ENCODE measurements around the gene MOCS3. TPM values are rescaled to one million over a fixed set of nuclear protein-coding genes. Genes with fewer than 3 reads are reported as not detected.

MOCS3 gene
- total RNA-seq, 1 donor from 2014 or later: 2.8 TPM

GRCh38 chr20:50913690-50914375 is 44.8 kb upstream of the MOCS3 start:
- DNase-seq: no peak
- Histone ChIP-seq H3K36me3 (no peaks in the 10 kb centered on the region), H3K27me3 (ENCODE audit: low read depth) (no peaks in the 10 kb centered on the region), H3K27ac (replicated peaks) (no peak overlapping the region), H3K9me3 (replicated peaks) (no peaks in the 10 kb centered on the region), H3K4me1 (peaks cover 83% of the 10 kb centered on the region), H3K4me3 (no peak overlapping the region)
- intact Hi-C loops (cut with micrococcal nuclease): loop anchor here (10.0 kb wide), 1 partner anchor 119 kb away; the partner anchor contains the start of gene BCAS4
- no peak for TF ChIP-seq CTCF (IDR thresholded peaks at IDR 0.05; ENCODE audit: borderline replicate concordance)

- H3K27ac ChIP-seq (replicated peaks): peak overlapping the region; percentile 31
- intact Hi-C loops (cut with micrococcal nuclease): loop anchor here (10.0 kb wide), 1 partner anchor 121 kb away; the partner anchor contains the start of gene BCAS4
- DNase-seq: no peak
- H3K4me1 ChIP-seq: peaks cover 90% of the 10 kb centered on the region
- no peaks in the 10 kb centered on the region for H3K9me3 ChIP-seq (replicated peaks)
- H3K36me3 ChIP-seq: no peaks in the 10 kb centered on the region
- H3K4me3 ChIP-seq: no peak overlapping the region
- TF ChIP-seq CTCF (IDR thresholded peaks at IDR 0.05; ENCODE audit: borderline replicate concordance): no peak
- H3K27me3 ChIP-seq (ENCODE audit: low read depth): no peaks in the 10 kb centered on the region
Observed at GRCh38 chr20:50915424-50915823, 43.2 kb upstream of the MOCS3 start.

GRCh38 chr20:50916257-50916656 is 42.4 kb upstream of the MOCS3 start:
- H3K9me3 ChIP-seq (replicated peaks): no peaks in the 10 kb centered on the region
- TF ChIP-seq CTCF (IDR thresholded peaks at IDR 0.05; ENCODE audit: borderline replicate concordance): no peak
- no peaks in the 10 kb centered on the region for H3K36me3 ChIP-seq
- intact Hi-C loops (cut with micrococcal nuclease): loop anchor here (10.0 kb wide), 1 partner anchor 121 kb away; the partner anchor contains the start of gene BCAS4
- peaks cover 90% of the 10 kb centered on the region for H3K4me1 ChIP-seq
- H3K27me3 ChIP-seq (ENCODE audit: low read depth): no peaks in the 10 kb centered on the region
- no peak for DNase-seq
- H3K27ac ChIP-seq (replicated peaks): peak overlapping the region; percentile 31
- no peak overlapping the region for H3K4me3 ChIP-seq

- H3K4me1 ChIP-seq: peaks cover 90% of the 10 kb centered on the region
- peak overlapping the region; percentile 31 for H3K27ac ChIP-seq (replicated peaks)
- intact Hi-C loops (cut with micrococcal nuclease): loop anchor here (10.0 kb wide), 1 partner anchor 122 kb away; the partner anchor contains the start of gene BCAS4
Observed at GRCh38 chr20:50916934-50917333, 41.7 kb upstream of the MOCS3 start.

GRCh38 chr20:50918403-50918802 is 40.2 kb upstream of the MOCS3 start:
- peak overlapping the region; percentile 31 for H3K27ac ChIP-seq (replicated peaks)
- intact Hi-C loops (cut with micrococcal nuclease): loop anchor here (10.0 kb wide), 1 partner anchor 124 kb away; the partner anchor contains the start of gene BCAS4
- TF ChIP-seq CTCF (IDR thresholded peaks at IDR 0.05; ENCODE audit: borderline replicate concordance): no peak
- H3K4me1 ChIP-seq: peaks cover 100% of the 10 kb centered on the region
- peaks cover under 1% of the 10 kb centered on the region for H3K36me3 ChIP-seq
- H3K27me3 ChIP-seq (ENCODE audit: low read depth): no peaks in the 10 kb centered on the region
- no peaks in the 10 kb centered on the region for H3K9me3 ChIP-seq (replicated peaks)
- no peak overlapping the region for H3K4me3 ChIP-seq
- no peak for DNase-seq

More at GRCh38 chr20:50916934-50917333, 41.7 kb upstream of the MOCS3 start:
- H3K36me3 ChIP-seq: no peaks in the 10 kb centered on the region
- H3K4me3 ChIP-seq: no peak overlapping the region
- H3K27me3 ChIP-seq (ENCODE audit: low read depth): no peaks in the 10 kb centered on the region
- TF ChIP-seq CTCF (IDR thresholded peaks at IDR 0.05; ENCODE audit: borderline replicate concordance): no peak
- DNase-seq: no peak
- H3K9me3 ChIP-seq (replicated peaks): no peaks in the 10 kb centered on the region

Measured in left ventricle myocardium inferior (tissue), 1 donor.